T-helper 1 cell (primary cell): Measurements from ENCODE around the gene SLIT3.

Experiments used
- DNase-seq, 5 donors: peaks; one replicate each; pipeline ENCODE4 v3.0.0-alpha.2; 2012 to 2020

Gene SLIT3

DNA sequence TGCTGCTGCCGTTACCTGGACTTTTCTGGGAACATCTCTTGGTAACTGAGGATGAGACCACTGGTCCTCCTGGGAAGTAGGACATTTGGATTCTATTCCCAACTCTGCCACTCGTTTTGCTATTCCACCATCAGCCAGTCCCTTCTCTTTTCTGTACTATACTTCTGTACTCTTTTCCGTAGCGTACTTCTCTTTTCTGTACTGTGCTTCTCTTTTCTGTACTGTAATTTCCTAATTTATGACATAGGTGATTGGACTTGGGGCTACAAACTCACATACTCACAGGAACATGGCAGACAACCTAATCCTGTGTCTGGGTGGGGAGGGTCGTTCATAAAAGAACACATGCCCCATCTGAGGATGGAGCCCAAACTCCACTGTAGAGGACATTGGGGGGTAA is 386.4 kb downstream of the SLIT3 start:
- no peak for DNase-seq

DNA sequence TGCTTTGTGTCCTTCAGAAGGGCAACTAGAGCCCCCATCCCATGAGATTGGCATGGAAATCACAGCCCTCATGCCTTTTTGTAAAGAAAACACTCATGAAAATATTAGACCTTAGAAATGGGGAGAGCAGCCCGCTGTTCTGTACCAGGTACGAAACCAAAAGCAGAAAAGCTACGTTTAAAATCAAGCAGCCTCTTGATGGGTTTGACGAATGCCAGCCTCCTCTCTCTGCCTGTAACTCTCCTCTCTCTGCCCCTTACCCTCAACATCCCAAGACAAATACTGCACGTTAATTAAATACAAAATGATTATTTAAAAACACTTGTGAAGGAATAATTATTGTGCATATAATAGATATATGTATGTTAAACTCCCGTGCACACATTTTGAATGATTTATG is 390.1 kb downstream of the SLIT3 start:
- DNase-seq, result no peak

DNA sequence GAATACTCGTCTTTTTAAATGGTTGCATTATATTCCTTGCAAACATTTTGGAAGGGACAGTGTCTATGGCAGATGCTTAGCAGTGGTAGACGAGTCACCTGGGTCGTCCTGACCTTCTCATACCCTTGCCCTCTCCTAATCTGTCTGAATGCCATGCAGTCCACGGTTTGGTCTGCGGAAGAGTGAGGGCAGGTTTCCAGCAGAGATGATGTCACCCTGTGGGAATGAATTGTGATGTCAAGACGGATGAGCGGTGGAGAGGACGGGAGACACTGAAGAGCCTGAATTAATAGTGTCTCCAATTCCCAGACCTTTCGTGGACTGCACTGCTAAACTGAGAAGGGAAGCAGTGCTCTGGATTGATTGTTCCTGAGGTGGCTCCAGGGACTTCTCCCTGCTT is 392.7 kb downstream of the SLIT3 start:
- DNase-seq, result no peak

DNA sequence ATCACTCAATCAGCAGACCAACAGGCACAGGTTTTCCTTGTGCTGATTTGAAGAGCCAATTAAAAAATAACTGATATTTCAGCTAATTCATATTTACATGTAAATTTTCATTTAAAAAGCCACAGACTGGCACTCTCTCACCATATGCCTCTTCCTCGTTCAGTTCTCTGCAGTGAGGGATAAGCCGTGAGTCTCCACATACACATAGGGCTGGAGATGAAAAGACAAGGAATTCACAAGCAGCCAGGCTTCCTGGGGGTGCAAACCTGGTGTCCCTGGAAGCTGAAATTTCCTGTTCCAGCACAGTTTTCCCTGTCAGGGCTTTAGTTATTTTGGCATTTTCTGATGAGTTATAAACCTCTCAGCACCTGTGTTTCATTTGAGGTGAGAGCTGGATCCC is 397.9 kb downstream of the SLIT3 start:
- DNase-seq, result no peak

DNA sequence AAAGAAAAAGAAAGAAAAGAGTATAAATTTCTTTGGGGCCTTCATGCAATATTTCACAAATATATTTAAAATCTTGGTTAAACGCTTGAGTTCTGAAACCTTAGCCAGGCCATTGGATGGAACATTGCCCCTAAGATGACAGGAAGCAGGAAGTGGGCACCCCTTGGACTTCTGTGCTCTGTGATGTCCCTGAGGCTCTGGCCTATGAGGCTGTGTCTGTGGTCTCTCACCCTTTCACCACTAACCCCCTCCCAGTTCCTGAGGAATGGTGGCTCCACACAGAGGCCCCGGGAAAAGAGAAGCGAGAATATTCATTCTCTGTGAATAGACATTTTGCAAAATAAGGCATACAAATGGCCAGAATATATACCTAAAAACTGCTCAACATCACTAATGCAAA is 401.3 kb downstream of the SLIT3 start:
- DNase-seq, result no peak

DNA sequence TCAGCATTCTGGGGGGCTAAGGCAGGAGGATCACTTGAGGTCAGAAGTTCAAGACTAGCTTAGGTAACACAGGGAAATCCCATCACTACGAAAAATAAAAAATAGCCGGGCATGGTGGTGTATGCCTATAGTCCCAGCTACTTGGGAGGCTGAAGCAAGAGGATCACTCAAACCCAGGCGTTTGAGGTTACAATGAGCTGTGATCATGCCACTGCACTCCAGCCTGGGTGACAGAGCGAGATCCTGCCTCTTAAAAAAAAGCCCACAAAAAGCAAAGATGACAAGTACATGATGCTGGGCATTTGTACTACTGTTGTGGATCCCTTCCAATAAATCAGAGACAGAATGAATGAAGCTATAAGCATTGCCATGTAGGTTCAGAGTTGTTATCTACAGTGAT is 401.7 kb downstream of the SLIT3 start:
- no peak for DNase-seq

DNA sequence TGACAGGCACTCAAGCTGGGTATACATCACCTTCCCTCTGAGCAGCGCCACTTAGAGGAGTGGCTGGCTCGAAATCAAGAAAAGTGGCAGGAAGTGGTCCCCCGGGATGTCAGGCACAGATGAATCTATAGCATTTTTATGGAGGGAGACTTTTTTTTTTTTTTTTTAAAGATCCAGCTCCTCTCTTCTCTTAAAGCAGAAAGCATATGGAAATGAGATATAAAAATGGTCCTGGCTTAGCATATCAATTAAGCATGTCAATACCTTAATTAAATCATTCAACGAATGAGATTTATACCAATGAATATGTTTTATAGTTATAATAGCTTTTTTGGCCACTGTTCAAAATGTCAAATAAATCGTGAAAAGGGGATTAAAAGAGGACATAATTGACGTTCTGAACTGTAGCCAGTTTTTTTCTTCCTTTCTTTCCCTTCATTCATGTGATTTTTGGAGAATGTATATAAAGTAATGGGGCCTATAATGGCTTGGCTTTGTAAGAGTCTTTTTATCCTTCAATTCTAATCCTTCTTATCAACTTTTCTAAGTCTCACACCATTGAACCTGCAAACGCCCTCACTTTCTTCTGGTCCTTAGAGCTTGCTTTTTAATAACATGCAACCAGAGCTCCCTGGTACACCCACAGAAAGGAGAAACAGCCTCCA is 402.6 kb downstream of the SLIT3 start:
- DNase-seq, result no peak

DNA sequence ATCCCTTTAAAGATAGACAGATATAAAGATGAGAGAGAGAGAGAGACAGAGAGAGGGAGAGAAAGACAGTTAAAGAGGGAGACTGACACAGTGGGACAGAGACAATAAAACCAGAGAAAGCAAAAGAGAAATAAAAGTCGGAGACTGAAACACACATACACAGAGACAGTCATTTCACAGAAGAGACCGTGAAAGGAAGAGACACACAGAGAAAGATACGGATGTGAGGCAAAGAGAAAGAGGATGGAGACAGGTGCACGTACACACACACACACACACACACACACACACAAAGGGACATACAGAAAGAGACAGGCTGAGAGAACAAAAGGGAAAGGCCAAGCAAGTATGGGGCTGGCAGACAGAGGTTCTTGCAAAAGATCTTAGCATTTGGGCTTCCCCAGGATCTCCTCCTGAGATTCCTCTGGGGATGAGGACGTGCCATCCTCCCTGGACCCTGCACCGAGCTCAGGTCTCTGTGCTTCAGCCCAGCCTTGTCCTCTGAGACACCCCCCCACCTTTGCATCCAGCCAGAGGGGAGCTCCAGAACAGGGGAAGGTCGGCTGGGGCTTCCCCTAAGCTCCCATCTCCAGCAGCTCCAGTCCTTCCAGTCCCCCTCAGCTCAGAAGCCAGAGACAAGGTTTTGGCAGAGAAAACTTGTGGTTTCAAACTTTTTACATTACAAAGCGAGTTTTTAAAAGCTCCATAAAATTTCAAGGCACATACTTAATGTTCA is 403.4 kb downstream of the SLIT3 start:
- peak in 1 of 5 donors; percentile 1 for DNase-seq

DNA sequence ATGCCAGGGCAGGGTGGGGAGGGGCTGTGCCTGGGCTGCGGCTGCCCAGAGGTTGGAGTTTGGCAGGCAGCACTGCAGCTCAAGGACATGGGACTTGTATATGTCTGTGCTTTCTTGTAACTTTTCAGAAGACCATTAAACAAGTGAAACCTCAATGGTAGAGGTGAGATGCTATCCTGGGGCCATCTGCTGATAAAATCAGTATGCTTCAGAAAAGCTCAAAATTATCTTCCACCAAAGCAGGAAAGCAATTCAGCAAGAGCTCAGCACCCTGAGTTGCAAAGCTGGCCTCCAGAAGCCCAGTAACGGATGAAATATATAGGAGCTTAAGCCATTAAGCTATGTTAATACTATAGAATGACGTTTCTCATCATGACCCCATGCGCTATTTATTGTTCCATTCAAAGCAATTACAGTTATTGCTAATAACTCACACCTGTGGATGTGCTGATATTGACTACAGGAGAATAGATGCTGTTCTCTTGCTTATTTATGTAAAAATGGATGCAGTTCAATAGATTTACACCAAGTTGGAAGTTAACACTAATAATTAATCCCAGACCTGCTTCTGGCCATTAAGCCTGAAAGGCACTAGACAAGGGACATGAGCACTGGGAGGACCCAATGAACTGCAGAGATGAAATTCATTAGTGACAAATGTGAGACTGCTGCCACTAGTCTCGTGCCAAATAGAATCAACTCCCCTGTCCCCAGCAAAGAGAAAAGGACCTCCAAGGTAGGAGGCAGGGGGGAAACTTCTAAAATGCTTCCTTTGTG is 405.5 kb downstream of the SLIT3 start:
- no peak for DNase-seq

DNA sequence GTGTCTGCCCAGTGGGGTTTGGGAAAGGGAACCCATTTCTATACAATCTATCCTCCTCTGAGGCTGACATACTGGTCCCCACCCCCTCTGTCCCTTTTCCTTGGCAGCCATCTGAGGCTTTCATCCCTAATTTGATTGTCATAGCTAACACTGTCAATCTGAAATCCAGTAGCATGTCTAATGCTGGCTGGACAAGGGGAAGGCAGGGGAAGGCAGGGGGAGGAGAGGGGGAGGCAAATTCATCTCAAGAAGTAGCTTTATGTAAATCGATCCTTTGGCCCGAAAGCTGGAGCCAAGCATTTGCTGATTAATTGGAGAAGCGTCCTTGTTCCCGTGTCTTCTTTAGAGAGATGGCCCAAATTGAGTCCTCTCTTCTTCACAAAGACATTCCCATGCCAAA is 407.7 kb downstream of the SLIT3 start:
- DNase-seq, result no peak

DNA sequence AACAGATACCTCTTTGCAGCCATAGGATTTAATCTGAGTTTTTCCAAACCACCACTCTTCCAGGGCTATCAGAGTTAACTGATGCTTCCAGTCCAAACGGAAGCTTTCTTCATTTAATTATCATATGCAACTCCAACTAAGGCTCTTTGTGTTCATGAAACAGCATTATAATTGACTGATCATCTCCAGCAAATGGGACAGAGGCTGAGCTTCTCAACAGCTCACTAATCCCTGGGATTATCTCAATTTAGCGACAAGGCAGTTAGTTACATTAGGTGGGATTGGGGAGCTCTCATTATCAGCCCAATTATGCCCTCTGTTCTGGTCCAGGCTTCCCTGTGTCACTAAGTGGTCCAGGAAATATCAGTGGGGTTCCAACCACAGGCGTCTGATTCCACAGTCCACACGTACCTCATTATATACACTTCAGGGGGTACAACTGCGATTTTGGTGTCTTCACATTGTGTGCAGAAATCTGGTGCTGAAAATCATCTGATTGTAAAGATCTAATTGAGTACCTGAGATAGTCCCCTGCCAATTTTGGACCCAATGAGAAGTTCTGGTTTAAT is 408.2 kb downstream of the SLIT3 start:
- DNase-seq, result no peak

DNA sequence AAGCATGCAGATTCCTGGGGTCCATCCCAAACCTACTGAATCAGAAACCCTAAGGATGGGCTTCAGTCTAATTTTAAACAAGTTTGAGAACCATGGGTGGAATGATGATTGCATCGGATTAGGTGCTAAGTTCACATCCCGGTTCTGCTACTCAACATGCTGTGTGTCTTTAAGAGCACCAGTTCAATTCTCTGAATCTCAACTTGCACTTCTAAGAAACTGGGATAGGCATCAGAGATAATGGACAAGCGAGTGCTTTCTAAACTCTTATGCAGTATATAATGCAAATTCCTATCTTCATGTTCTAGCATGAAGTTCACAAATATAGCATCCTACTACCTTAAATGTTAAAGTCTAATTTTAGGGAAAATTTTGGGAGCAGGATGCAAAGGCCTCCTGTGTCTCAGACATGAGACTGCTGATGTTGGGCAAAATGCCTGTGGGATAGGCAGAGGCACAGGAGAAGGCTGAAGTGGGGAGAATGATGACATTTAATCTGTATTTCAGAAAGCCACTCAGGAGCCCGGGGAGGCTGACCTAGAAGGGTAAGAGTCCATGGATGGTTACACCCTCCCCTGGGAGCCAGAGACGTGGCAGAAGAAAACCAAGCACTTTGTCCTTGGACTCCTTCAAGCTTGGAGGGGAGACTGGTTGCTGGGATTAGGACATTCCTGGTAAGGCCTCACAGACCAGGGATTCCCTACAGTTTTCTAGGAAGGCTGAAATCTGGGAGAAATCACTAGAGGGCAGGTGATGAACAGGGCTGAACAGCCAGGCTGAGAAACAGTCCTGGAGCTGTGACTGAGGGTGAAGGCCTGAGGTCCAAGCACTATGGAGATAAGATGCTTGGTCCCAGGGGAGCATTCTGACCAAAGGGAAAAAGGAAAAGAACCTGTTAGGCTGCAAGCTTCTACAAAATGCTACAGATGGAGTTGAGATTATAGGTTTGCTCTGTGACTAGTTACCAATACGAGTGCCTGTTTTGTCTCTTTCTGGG is 409.8 kb downstream of the SLIT3 start:
- DNase-seq, result no peak

DNA sequence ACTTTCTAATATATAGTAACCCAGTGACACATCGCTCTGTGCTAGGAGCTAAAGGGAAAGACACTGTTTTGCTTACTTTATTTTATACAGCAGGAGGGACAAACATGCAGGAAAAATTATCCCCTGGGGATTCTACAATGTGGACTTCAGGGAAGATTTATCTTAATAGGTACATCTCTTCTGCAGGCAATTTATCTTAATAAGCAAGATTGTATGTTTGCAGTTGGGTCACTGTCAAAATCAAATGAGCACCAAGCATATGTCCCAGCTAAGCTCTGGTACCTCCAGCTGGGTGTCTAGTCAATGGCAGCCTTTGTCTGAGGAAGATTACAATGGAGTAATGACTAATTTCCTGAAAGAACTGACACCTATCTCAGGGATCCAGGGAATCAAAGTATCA is 411.9 kb downstream of the SLIT3 start:
- DNase-seq, result no peak

DNA sequence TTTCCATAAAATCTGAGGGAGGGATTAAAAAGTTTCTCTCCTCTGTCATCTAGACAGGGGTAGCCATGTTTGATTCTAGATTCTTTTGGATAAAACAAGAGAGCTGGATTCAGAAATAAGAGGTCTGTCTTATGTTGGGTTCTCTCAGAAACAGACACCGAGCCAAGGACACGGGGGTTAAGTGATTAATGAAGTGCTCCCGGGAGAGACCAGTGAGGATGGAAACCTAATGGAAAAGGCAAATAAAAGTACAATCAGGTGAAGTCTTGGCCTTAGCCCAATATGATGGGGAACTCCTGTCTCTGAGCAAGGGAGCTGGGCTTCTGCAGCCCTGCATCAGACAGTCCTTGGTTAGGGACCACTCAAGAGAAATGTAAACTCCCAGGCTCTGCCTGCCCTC is 413.0 kb downstream of the SLIT3 start:
- DNase-seq, result no peak

DNA sequence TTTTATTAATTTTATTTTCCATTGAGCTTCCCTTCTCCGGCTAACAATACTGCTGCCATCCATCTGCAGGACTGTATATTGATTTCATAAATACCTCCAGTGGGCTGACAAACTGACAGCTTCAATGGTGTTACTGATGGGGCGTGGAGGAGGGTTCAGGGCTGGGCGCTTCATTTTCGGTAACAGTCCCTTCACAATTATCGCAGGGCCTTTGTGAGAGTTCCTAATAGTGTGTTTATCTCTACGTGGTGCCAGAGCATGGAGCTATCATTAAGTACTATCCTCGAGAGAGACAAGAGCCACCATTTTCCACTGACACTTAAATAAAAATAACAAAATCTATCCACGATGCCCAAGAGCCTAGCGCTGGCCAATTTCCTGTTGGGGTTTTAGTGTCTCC is 414.8 kb downstream of the SLIT3 start:
- DNase-seq, result no peak

DNA sequence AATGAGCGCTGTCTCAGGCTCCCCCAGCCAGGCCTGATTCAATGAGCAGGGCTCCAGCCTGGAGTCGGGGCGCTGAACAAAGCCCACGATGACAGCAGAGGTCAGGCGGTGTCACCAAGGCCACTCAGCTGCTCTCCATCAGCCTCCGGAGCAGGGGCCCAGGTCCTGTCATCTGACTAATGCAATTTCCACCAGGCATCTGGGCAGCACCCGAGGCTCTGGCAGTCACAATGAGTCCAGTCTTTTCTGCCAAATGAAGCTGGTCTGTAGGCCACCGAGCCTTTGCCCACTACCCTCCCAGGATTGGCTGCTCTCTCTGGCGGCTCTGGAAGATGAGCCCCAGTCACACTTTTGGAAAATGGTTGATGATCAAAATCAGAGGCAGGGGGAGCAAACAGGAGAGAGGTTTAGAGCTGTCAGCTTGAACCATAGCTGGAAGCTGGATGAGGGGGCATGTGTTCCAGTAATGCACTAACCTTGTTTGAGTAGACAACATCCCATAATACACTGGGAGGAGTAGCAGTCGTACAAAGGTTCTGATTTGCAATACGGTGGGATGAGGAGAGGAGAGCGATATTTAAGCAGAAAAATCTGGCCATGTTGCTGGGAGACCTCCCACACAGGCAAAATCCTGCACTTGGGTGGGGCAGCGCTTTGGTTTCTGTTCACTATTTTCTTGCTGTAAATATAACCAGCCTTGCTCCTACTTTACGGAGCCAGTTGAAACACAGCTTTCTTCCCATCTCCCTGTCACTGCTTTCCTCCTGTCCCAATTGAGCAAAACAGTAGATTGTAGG is 415.4 kb downstream of the SLIT3 start:
- DNase-seq, result no peak

DNA sequence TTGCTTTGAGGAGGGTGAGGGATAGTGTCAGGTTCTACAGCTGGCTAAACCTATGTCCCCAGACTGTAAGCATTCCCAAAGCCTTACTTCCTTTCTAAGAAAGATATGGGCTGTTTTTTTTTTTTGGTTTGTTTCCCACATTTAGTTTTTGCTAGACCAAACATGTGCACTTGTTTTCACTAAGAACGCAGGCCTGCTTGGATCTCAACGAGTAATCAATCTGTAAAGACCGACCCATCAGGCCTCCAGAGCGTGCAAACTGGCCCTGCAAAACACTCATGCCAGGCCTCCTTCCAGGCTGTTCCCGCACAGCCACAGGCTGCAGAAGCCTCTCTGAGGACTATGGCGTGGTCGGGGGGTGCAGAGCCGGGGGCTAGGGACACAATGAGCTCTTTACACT is 416.9 kb downstream of the SLIT3 start:
- no peak for DNase-seq

DNA sequence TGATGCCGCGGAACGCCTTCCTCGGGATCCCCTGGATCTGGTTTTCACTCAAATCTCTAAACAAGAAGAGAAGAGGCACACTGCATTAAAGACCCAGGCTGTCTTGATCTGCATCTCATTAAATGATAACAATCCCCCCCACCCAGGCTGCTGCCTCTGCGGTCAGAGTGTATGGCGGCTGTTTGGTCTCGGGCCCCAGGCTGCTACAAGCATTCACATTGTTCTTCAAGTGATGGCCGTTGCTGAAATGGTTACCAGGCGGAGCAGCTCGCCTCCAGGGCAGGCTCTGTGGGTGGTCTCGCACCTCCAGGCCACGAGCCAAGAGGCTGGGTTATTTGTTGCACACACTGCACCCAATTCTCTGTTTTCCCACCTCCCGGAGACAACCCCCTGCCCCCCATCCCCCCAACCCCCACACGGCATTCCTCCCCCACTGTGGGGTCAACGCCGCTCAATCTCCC is 417.6 kb downstream of the SLIT3 start:
- DNase-seq, result no peak

DNA sequence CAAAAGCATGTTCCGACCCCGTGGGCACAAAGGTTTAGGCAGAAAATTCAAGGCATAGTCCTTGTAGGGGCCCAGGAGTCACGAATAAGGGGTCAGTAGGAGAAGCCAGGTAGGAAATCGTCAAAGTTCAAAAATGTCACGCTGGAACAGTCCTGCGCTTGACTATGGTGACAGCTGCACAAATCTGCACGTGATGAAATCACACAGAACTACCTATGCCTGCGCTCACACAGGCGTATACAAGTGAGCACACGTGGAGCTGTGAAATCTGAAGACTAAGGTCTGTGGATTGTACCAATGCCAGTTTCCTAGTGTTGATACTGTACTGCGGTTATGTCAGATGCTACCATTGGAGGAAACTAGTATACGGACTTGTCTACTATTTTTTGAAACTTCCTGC is 418.7 kb downstream of the SLIT3 start:
- no peak for DNase-seq

DNA sequence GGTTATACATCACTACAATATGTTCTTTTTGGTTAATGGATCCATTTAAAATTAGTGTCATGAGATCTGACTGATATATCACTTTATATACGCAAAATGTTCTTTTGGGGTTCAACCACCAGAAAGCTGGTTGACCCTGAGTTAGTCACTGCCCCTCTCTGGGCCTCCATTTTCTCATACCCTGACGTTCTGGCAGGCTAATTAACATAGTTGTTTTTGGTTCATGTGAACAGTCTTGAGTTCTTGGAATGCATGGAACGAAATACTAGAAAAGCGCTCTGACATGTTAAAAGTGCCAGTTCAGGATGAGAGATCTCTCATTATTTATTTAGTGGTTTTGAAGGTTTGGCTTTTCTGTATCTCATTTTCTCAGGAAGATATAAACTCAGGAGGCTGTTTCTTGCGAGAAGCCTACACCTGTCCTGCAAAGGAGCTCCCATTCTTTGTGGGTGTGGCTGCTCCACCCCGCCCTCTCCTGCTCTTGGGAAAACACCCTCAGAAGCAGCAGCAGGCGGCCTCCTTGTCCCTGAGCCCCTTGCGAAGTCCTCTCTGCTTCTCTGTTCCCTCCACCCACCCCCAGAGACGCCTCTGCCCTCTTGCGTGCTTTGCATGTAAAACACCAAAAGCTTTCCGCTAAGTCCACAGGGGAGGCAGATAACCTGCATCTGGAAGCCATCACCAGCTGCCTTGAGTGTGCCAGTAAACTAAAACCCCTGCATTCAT is 419.4 kb downstream of the SLIT3 start:
- DNase-seq, result no peak

DNA sequence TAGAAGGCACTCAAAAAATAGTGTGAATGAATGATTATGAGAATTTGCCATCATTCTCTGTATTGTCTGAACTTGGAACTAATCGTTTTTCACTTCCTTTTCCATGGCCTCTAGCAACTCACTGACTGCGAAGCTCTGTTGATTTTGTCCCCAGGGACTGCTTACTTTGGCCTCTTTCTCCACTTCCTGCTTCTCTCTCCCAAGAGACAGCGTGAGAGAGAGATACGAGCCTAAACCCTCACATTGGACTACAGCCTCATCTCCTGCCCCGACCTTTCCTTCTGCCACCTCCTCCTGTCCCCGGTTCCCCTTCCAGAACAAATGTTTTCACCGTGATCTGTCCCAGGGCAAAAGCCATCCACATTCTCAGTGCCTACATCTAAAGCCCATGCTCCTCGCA is 421.0 kb downstream of the SLIT3 start:
- no peak for DNase-seq
